GM18867 (cell line): Measurements from ENCODE around the gene TANGO2.

Experiments
- ATAC-seq: cut with Tn5 transposase; IDR thresholded peaks from one replicate; pipeline ENCODE4 v1.9.1; 2021; ENCODE audit warnings: mild to moderate bottlenecking, moderate library complexity; ENCODE audit not compliant: unreplicated experiment

Gene TANGO2

DNA sequence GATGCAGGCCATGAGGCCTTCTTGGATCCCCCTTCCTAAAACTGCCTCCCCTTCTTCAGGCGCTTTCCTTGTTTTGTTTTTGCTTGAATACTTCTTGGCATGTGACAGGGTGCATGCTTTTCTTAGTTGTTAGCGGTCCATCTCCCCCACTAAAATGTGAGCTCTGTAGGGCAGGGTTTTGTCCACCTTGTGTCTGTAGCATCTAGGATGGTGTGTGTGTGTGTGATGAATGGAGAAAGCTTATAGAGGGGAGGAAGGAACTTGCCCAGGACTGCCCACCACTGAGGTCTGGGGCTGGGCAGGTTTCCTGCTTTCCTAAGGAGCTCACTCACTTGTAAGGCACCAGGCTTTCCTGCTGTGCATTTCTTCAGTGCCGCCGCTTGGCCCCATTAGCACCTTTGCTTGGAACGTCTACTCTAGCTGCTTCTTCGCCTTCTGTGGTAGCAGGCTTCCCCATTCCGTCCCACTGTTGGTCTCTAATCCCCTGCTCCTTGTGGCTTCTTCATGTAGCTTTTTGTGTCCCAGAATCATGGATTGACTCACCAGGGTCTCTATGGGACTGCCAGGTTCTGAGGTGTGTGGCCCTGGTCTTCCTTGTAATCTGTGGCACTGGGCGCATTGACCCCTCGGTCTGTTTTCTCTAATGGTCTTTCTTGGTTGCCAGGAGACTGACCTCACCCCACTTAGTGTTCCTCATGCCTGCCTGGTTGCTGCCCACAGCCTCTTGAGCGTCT is 62.4 kb downstream of the TANGO2 start:
- ATAC-seq, result no peak

- no peak for ATAC-seq
These were observed 63.1 kb downstream of the TANGO2 start for GRCh38 chr22:20083891-20084546.

- no peak for ATAC-seq
These were observed 63.9 kb downstream of the TANGO2 start for GRCh38 chr22:20084547-20085413.

GRCh38 chr22:20085651-20086050 is 64.7 kb downstream of the TANGO2 start:
- no peak for ATAC-seq

DNA sequence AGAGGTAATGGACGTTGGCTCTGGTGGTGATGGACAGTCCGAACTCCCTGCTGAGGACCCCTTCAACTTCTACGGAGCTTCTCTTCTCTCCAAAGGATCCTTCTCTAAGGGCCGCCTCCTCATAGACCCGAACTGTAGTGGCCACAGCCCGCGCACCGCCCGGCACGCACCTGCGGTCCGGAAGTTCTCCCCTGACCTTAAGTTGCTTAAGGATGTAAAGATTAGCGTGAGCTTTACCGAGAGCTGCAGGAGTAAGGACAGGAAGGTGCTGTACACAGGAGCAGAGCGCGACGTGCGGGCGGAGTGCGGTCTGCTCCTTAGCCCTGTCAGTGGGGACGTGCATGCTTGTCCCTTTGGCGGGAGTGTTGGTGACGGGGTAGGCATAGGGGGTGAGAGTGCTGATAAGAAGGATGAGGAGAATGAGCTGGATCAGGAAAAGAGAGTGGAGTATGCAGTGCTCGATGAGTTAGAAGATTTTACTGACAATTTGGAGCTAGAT is 65.2 kb downstream of the TANGO2 start:
- no peak for ATAC-seq

DNA sequence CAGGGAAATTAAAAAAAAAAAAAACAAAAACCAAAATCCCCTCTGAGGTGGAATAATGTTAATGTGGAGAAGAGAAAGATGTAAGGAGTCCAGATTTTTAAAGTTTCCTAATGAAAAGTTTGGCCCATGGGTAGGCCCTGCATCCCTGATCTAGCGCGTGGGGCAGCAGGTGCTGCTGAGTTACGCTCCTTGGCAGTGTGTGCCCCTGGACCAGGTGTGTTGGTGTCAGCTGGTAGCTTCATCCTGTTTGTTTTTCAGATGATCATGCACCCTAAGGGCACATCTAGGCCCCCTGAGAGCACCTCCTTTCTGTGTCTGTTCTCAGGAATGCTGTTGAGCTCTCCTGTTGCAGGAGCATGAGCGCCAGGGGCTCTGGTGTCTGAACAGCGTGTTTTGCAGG is 65.9 kb downstream of the TANGO2 start:
- no peak for ATAC-seq

DNA sequence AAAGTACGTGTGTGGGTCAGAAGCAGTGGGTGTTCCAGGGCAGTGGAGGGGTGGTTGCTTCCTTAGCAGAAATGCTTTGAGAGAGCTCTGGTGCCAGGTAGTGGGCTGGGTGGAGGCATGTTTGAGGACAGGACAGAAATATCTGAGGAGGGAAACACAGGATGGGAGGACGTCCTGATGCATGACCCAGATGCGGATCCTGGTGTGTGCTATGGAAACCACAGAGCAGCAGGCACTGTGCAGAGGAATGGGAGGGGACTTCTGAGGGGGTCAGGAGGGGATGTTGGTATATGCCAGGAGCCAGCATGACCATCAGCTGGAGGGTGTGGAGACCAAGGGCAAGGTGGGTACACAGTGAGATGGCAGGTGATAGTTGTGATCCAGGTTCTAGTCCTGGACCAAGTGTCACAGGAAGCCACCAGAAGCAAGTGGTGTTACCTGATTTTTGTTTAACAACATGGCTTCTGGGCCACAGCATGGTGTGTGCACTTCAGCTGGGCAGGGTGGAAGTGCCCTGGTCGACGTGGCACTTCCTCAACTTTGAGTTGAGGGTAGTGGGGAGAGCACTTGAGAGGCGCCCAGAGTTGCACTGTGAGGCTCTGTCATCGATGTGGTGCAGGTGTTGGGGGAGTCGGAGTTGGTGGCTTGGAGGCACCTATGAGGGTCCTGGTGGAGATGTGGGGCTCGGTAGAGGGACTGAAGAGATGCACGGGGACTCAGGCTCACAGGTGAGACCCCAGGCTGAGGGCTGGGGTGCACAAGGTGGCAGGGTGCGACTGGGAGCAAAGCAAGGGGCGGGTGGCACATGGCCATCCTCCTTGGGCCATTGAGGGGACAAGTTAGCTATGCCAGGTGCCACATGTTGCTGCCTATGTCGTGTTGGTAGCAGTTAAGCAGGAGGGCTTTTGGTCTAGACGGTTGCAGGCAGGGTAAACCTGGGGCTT is 66.7 kb downstream of the TANGO2 start:
- ATAC-seq, result no peak

DNA sequence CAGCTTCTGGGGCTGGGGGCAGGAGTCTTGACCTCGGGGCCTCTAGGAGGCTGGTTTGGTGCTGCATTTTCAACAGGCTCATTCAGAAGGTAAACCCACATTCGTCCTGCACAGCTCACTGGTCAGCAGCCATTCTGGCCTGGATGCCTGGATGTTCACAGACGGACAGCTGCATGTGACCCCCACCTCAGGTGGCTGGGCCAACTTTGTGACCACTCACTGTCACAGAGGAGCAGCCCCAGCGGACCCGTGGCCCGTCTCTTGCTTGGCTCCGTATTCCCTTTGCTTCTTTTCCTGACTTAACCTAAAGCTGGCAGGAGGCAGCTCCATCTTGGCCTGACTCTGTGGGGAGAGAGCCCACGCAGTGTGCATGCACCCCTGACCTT is 67.3 kb downstream of the TANGO2 start:
- no peak for ATAC-seq

- ATAC-seq, result no peak
These were observed 68.5 kb downstream of the TANGO2 start for GRCh38 chr22:20089226-20089976.

- no peak for ATAC-seq
These were observed 69.2 kb downstream of the TANGO2 start for GRCh38 chr22:20089977-20090729.

- no peak for ATAC-seq
These were observed 69.9 kb downstream of the TANGO2 start for GRCh38 chr22:20090730-20091240.

GRCh38 chr22:20091690-20092476 is 71.0 kb downstream of the TANGO2 start:
- ATAC-seq, result no peak

GRCh38 chr22:20092477-20092854 is 71.6 kb downstream of the TANGO2 start:
- ATAC-seq, result no peak

DNA sequence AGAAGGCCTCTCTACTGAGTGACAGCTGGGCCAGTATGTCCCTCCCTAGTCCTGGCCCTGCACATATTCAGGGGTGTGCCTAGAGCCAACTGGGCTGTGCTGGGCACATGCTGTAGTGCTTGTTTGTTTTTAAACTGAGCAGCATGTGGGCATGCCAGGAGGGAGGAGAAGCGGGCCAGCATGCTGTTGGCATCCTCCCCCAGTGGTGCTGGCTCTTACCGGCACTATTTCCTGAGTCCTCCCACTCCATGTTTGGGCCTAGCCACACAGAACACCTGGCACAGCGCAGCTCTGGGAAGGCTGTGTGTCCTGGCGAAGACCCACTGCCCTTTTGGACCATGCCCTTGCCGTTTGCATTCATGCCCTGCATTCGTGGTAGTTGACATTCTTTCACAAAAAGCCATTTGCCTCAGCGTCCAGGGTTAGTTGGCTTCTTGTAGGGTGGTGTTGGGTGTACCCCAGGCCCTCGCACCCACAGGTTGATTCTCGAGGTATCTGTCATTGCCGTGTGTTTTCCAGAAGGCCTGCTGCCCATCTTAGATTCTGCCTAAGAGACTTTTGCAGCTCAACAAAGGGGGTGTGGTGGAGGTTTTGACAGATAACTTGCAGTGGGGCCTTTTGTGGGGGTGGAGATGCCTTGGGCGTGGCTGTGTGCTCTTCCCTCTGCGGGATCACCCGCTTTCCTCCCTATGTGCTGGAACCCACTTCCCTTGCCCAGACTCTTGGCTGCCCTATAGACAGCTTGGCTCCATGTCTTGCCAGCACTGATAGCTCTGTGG is 72.7 kb downstream of the TANGO2 start:
- no peak for ATAC-seq

- no peak for ATAC-seq
These were observed 73.4 kb downstream of the TANGO2 start for GRCh38 chr22:20094197-20094807.

DNA sequence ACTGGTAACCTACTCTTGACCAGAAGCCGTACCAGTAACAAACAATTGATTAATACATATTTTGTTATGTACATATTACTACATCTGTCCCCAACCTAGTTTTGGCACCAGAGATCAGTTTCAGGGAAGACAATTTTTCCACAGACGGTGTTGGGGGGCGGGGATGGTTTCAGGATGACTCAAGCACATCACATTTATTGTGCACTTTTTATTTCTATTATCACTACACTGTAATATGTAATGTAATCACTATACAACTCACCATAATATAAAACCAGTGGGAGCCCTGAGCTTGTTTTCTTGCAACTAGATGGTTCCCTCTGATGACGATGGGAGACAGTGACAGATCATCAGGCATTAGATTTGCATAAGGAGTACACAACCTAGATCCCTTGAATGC is 74.6 kb downstream of the TANGO2 start:
- no peak for ATAC-seq
